Measurements from ENCODE around the gene MAP2K3. TPM values are rescaled to one million over a fixed set of nuclear protein-coding genes. Genes with fewer than 3 reads are reported as not detected.

Gene MAP2K3
- total RNA-seq, 4 donors from 2014 or later: 23.3 to 42.4 (median 30.5) TPM

GRCh38 chr17:21355586-21355985, 71.1 kb downstream of the MAP2K3 start:
- Histone ChIP-seq H3K4me3 (no peak overlapping the region), H3K36me3 (no peaks in the 10 kb centered on the region), H3K27ac (replicated peaks in 1 of 4) (no peak overlapping the region), H3K27me3 (no peaks in the 10 kb centered on the region), H3K4me1 (peaks cover 4 to 22% (median 12%) of the 10 kb centered on the region in 4 donors), H3K9me3 (no peaks in the 10 kb centered on the region)
- no peak for DNase-seq (ENCODE audit: extremely low spot score)
- intact Hi-C loops (cut with DNase I): no loop called here
- WGBS: 81% methylated on average over 9 of the region's 12 CpGs
- no peak for TF ChIP-seq CTCF (IDR thresholded peaks at IDR 0.05)

GRCh38 chr17:21356537-21357127, 72.1 kb downstream of the MAP2K3 start:
- no peaks in the 10 kb centered on the region for H3K36me3 ChIP-seq
- H3K4me1 ChIP-seq: peaks cover 4 to 22% (median 12%) of the 10 kb centered on the region in 4 donors
- intact Hi-C loops (cut with DNase I): no loop called here
- H3K27me3 ChIP-seq: no peaks in the 10 kb centered on the region
- H3K4me3 ChIP-seq: no peak overlapping the region
- DNase-seq (ENCODE audit: extremely low spot score): no peak
- H3K9me3 ChIP-seq: no peaks in the 10 kb centered on the region
- H3K27ac ChIP-seq (replicated peaks in 1 of 4): no peak overlapping the region
- 87% methylated on average over 2 of the region's 2 CpGs for WGBS
- TF ChIP-seq POLR2A (IDR thresholded peaks at IDR 0.05; ENCODE audit: low read depth) (no peak), CTCF (IDR thresholded peaks at IDR 0.05) (no peak), POLR2AphosphoS5 (IDR thresholded peaks at IDR 0.05) (no peak), EP300 (IDR thresholded peaks at IDR 0.05) (no peak)

DNA sequence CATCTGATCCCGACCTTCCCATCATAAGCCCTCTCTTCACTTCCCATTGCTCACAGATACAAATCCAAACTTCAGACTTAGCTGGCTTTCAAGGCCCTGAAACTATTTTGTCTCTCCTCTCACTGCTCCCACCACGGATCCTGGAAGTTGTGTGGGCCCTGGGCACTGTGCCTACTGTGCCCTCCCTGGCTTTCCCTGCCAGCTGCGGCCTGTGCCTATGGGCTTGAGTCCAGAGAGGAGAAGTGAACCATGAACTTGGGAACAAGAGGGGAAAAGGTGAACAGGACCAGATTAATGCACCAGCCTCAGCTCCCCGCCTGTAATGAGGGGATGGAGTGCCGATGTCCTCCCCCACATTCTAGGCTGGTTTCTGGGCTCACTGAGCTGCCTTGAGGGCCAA, 72.8 kb downstream of the MAP2K3 start:
- Histone ChIP-seq H3K4me1 (peaks cover 4 to 22% (median 12%) of the 10 kb centered on the region in 4 donors), H3K27ac (replicated peaks in 1 of 4) (no peak overlapping the region), H3K4me3 (no peak overlapping the region), H3K36me3 (no peaks in the 10 kb centered on the region), H3K9me3 (no peaks in the 10 kb centered on the region), H3K27me3 (no peaks in the 10 kb centered on the region)
- TF ChIP-seq CTCF (IDR thresholded peaks at IDR 0.05) (no peak), EP300 (IDR thresholded peaks at IDR 0.05) (no peak), POLR2A (IDR thresholded peaks at IDR 0.05; ENCODE audit: low read depth) (no peak), POLR2AphosphoS5 (IDR thresholded peaks at IDR 0.05) (no peak)
- intact Hi-C loops (cut with DNase I): no loop called here
- no peak for DNase-seq (ENCODE audit: extremely low spot score)
- 71% methylated on average over 5 of the region's 5 CpGs for WGBS

- Histone ChIP-seq H3K27me3 (no peaks in the 10 kb centered on the region), H3K4me3 (no peak overlapping the region), H3K4me1 (peaks cover 4 to 22% (median 12%) of the 10 kb centered on the region in 4 donors), H3K9me3 (no peaks in the 10 kb centered on the region), H3K36me3 (no peaks in the 10 kb centered on the region), H3K27ac (replicated peaks in 1 of 4) (no peak overlapping the region)
- no peak for TF ChIP-seq CTCF (IDR thresholded peaks at IDR 0.05)
- TF ChIP-seq POLR2A (IDR thresholded peaks at IDR 0.05; ENCODE audit: low read depth): no peak
- 59% methylated on average over 6 of the region's 10 CpGs for WGBS
- DNase-seq (ENCODE audit: extremely low spot score): no peak
- intact Hi-C loops (cut with DNase I): no loop called here
Measured at GRCh38 chr17:21357696-21358656, 73.5 kb downstream of the MAP2K3 start.

All from esophagus muscularis mucosa (tissue), 4 donors.